Measurements from ENCODE around the gene SENP3. TPM values are rescaled to one million over a fixed set of nuclear protein-coding genes. Genes with fewer than 3 reads are reported as not detected.
A peak's percentile ranks its signal among the peaks of the same experiment; 100 is the strongest.

Gene SENP3
- total and polyA plus RNA-seq, 9 donors: 31.2 to 104 (median 42.7) TPM

DNA sequence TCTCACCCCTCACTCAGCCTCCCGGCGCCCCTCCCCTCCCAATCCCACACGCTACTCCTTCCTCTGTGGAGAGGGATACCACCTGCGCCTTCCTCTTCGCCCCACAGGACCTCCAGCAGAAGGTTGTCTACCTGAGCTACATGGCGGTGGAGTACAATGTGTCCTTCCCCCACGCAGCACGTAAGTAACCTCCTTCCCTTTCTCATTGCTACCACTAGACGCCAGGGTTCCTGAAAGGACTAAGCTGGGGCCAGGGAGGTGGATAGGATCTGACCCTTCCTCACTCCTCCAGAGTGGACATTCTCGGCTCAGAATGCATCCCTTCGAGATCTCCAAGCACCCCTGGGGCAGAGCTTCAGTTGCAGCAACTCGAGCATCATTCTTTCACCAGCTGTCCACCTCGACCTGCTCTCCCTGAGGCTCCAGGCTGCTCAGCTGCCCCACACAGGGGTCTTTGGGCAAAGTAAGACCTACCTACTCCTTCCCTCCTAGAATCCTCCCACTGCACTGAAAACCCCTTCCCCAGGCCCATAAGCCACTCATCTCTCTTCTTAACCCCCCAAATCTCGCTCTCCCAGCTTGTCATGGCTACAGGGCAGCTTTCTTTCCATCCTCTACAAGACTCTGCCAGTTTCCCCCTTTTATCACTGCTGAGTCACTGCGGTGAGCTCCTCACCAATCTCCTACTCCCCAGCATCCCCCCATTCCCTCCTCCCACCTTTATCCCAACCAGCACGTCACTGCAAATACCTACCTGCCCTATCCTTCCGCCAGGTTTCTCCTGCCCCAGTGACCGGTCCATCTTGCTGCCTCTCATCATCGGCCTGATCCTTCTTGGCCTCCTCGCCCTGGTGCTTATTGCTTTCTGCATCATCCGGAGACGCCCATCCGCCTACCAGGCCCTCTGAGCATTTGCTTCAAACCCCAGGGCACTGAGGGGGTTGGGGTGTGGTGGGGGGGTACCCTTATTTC, 19.2 kb downstream of the SENP3 start:
- intact Hi-C loops (cut with DNase I): no loop called here
- Histone ChIP-seq H3K36me3 (no peaks in the 10 kb centered on the region), H3K27ac (peak overlapping the region in 1 of 2 donors; percentile 7), H3K4me3 (no peak overlapping the region), H3K4me1 (ENCODE audit: insufficient read depth) (peaks cover 18% of the 10 kb centered on the region), H3K9me3 (no peaks in the 10 kb centered on the region), H3K27me3 (no peaks in the 10 kb centered on the region)
- TF ChIP-seq, protein P1, sequence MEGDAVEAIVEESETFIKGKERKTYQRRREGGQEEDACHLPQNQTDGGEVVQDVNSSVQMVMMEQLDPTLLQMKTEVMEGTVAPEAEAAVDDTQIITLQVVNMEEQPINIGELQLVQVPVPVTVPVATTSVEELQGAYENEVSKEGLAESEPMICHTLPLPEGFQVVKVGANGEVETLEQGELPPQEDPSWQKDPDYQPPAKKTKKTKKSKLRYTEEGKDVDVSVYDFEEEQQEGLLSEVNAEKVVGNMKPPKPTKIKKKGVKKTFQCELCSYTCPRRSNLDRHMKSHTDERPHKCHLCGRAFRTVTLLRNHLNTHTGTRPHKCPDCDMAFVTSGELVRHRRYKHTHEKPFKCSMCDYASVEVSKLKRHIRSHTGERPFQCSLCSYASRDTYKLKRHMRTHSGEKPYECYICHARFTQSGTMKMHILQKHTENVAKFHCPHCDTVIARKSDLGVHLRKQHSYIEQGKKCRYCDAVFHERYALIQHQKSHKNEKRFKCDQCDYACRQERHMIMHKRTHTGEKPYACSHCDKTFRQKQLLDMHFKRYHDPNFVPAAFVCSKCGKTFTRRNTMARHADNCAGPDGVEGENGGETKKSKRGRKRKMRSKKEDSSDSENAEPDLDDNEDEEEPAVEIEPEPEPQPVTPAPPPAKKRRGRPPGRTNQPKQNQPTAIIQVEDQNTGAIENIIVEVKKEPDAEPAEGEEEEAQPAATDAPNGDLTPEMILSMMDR (IDR thresholded peaks at IDR 0.05): no peak
- TF ChIP-seq EP300 (IDR thresholded peaks at IDR 0.05) (no peak), POLR2A (IDR thresholded peaks at IDR 0.05) (no peak)
- 66 to 69% (median 68%) methylated on average over 23 of the region's 23 CpGs for WGBS, 3 donors
- peak in 1 of 5 donors; percentile 27 for DNase-seq

DNA sequence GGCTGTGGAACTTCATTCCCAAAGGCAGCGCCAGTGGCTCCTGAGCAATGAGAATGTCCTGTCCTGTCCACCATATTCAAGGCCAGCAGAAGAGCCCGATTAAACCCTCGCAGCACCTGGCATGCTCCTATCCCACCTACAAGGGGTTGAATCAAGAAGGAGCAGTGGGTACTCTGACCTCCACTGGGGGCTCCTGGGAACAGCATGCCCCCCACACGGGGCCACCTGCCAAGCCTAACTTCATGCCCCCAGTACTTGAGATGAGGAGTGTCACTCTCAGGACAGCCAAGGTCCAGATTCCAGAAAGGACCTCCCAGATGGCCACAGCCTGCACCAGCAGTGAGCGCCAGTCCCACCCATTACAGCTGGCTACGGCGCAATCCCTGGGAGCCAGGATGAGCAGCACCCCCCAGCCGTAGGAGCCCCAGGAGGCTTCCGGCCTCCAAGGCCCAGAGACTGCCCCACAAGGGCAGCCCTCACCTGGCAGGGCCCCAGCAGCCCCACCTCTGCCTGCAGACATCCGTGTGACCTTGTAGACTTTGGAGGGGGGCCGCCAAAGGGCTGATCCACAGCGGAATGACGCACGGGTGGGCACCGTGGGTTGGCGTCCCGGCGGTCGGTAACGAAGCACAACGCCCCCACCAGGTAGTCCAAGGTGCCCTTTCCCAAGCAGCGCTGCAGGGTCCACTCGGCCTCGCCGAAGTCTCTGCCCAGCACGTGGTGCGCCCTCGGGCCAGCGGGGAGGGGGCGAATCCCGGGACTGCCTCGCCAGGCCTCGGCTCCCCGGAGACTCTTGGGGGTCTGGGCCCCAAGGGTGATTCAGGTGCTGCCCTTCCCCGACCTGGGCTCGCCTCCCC, 20.9 kb downstream of the SENP3 start:
- H3K4me1 ChIP-seq (ENCODE audit: insufficient read depth): peaks cover 18% of the 10 kb centered on the region
- intact Hi-C loops (cut with DNase I): no loop called here
- peak overlapping the region; percentile 83 to 93 for H3K27ac ChIP-seq
- peak overlapping the region; percentile 77 for H3K4me3 ChIP-seq
- no peak for TF ChIP-seq EP300 (IDR thresholded peaks at IDR 0.05)
- TF ChIP-seq, protein P1 (IDR thresholded peaks at IDR 0.05): no peak
- no peak for TF ChIP-seq POLR2A (IDR thresholded peaks at IDR 0.05)
- peak in 4 of 5 donors; percentile 56 to 77 (median 74) for DNase-seq
- no peaks in the 10 kb centered on the region for H3K27me3 ChIP-seq
- whole genome bisulfite sequencing, 3 donors: 67 to 76% (median 75%) methylated on average over 33 to 36 of the region's 36 CpGs
- H3K36me3 ChIP-seq: no peaks in the 10 kb centered on the region
- no peaks in the 10 kb centered on the region for H3K9me3 ChIP-seq

DNA sequence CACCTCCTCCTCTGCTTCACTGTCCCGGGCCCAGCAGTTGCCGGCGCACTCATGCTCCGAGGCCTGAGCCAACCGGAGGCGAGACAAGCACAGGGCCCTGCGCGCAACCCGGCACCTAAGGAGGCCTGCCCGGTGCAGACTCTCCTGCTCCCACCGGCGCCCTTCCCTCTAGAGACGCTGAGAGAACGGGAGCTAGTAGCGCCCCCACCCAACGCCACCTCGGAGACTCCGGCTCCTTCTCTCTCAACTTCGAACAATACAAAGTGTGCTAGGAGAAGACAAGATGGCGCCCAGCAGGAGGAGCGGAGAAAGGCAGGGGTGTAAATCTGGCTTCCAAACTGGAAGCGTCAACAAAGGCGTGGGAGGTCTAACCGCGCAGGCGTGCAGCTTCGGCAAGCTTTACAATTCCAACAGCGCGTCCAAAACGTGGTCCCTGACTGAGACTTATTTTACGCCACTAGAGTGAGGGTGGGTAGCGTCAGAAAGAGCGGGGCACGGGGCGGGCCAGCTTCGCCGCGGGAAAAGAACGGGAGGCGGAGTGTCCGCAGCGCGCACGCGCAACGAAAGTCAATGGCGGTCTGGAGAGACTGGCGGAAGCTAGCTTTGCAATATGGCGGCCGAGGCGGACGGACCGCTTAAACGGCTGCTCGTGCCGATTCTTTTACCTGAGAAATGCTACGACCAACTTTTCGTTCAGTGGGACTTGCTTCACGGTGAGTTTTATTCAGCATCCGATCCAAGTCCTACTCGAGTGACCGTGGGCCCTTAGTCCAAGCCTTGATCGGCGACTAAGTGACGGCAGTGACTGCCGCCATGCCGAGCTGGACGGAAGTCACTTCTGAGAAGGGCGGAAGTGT, 21.8 kb downstream of the SENP3 start, which contains the start of gene MPDU1:
Gene MPDU1 (plus strand): TSS at position 600 of the 857 bp plus-strand sequence. CDS start 11 bp downstream, at position 611.
- H3K36me3 ChIP-seq: no peaks in the 10 kb centered on the region
- no peaks in the 10 kb centered on the region for H3K9me3 ChIP-seq
- peak; percentile 97 to 99 (median 98) for DNase-seq
- no peaks in the 10 kb centered on the region for H3K27me3 ChIP-seq
- no peak for TF ChIP-seq EP300 (IDR thresholded peaks at IDR 0.05)
- TF ChIP-seq, protein P1 (IDR thresholded peaks at IDR 0.05): peak in 1 of 3 donors; percentile 3
- peak; percentile 35 for TF ChIP-seq POLR2A (IDR thresholded peaks at IDR 0.05)
- intact Hi-C loops (cut with DNase I): no loop called here
- WGBS, 3 donors: 10 to 13% (median 11%) methylated on average over 67 to 69 of the region's 69 CpGs
- H3K4me1 ChIP-seq (ENCODE audit: insufficient read depth): peaks cover 21% of the 10 kb centered on the region
- peak within 1 kb of the TSS; percentile 83 to 93 for H3K27ac ChIP-seq
- peak within 1 kb of the TSS; percentile 77 for H3K4me3 ChIP-seq
